Lower leg skin (tissue), 3 donors: ENCODE results near the gene CD7.

ENCODE experiments used
- POLR2A ChIP-seq, 2 donors: fragments of 450-650 bp; IDR thresholded peaks; one replicate each; pipeline ENCODE4 v1.6.1; 2016 to 2017; ENCODE audit warnings: antibody characterized with exemption in 2 of 2, mild to moderate bottlenecking in 1 of 2, moderate library complexity in 1 of 2
- TF ChIP-seq, protein P1 (sequence below), 3 donors: fragments of 450-650 bp; IDR thresholded peaks; one replicate each; pipeline ENCODE4 v1.5.1; 2016; ENCODE audit warnings: antibody characterized with exemption in 3 of 3, mild to moderate bottlenecking in 3 of 3, moderate library complexity in 2 of 3

DNA sequence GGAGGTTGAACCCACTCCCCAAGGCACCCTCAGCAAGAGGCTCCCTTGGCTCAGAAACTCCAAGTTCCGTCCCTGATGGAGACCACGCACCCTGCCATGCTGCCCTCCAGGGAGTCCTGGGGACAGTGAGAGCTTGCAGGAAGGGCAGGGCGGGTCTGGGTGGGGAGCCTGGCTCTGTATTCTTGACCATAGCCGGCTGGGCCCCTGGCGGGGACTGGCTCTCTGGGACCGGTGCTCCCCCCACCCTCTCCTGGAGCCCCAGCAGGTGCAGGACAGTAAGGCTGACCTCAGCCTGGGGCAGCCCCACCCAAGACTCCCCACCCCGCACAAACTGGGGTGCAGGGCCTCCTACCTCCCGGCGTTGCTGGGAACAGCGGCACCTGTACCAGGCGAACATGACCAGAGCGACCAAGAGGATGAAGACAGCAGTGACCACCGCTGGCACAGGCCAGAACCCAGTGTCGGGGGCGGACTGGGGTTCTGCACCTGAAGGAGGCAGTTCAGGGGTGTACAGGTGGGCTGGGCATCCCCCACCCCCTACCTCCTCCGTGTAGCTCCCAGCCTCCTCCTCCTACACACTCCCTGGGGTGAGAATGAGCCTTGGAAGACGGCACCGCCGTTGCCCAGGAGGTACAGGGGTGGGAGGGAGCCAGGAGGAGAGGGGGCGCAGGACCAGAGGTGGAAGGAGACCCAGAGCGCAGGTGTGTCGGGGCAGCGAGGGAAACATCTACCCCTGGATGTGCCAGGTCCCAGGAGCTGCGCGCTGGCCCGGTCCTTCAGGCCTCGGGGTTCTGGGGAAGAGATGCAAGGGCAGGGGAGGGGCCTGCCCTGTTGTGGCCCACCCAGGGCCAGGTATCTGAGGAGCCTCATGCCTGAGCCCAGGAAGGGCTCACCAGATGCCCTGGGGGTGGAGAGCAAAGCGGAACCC is 5.4 kb upstream of the CD7 start:
- TF ChIP-seq, protein P1, sequence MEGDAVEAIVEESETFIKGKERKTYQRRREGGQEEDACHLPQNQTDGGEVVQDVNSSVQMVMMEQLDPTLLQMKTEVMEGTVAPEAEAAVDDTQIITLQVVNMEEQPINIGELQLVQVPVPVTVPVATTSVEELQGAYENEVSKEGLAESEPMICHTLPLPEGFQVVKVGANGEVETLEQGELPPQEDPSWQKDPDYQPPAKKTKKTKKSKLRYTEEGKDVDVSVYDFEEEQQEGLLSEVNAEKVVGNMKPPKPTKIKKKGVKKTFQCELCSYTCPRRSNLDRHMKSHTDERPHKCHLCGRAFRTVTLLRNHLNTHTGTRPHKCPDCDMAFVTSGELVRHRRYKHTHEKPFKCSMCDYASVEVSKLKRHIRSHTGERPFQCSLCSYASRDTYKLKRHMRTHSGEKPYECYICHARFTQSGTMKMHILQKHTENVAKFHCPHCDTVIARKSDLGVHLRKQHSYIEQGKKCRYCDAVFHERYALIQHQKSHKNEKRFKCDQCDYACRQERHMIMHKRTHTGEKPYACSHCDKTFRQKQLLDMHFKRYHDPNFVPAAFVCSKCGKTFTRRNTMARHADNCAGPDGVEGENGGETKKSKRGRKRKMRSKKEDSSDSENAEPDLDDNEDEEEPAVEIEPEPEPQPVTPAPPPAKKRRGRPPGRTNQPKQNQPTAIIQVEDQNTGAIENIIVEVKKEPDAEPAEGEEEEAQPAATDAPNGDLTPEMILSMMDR (IDR thresholded peaks at IDR 0.05) = no peak
- no peak for TF ChIP-seq POLR2A (IDR thresholded peaks at IDR 0.05)
